ENCODE data around the gene SLC7A4.
"Not testable (repeated sequence)": the region's sequence is repeated elsewhere in the genome, so short reads cannot be mapped to it uniquely, and the experiment has no call there.

Gene SLC7A4

DNA sequence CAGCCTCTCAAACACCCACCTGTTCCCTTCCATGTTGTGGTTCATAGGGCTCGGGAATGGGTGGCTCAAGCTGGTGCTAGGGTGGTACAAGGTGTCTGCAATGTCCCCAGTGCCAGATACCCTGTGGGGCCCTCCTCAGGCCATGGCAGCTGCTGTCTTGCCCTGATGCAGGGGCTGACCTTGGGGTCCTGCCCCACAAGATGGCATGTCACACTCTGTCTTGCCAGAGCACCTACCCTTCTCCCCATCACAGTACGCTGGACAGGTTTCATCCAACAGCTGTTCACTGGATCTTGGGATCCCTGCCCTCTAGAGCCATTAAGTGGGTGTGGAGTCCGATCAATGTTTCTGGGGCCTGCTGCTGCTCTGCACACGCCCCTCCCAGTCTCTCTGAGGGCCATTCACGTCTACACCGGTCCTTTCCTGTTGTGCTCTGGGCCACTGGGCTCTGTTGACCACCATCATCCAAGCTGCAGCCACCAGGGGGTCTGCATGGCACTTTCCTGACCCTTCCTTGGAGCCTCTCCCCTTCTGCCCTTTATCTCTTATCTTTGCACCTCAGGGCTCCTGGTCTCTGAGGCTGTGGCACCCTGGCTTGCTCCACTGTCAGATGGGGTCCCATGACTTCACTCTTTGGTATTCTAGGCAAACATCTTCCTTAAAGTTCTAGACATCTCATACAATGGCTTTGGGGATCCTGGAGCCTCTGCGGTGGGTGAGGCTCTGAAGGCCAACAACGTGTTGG is 20.5 kb upstream of the SLC7A4 start:
- no peak for TF ChIP-seq POLR2A (IDR thresholded peaks at IDR 0.05; ENCODE audit: low read depth, low read length)
- FAIRE-seq (no peak), DNase-seq (ENCODE audit: insufficient read length, low spot score) (no peak)

DNA sequence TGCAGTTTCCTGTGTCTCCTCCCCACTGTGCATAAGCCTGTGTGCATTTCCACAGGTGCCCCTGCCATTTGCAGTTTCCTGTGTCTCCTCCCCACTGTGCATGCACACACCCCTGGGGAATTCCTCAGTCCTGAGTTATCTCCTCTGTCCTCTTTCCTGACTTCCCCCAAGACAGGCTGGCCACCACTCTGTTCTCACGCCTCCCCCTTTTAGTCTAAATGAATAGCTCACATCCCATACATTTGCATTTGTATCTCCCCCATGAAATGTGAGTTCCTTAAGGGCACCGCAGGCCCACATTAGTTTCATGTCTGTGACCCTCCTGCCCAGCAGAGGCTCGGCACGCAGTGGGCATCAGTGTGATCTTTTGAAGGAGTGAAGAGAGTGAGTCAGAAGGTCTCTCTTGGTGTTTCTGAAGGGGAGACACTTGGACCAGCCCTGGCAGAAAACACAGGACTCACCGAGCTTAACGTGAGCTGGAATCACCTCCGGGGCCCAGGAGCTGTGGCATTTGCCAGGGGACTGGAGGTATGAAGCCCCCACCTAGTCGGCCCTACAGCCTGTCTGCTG is 19.6 kb upstream of the SLC7A4 start:
- DNase-seq (ENCODE audit: insufficient read length, low spot score): no peak
- no peak for FAIRE-seq
- TF ChIP-seq POLR2A (IDR thresholded peaks at IDR 0.05; ENCODE audit: low read depth, low read length): no peak

DNA sequence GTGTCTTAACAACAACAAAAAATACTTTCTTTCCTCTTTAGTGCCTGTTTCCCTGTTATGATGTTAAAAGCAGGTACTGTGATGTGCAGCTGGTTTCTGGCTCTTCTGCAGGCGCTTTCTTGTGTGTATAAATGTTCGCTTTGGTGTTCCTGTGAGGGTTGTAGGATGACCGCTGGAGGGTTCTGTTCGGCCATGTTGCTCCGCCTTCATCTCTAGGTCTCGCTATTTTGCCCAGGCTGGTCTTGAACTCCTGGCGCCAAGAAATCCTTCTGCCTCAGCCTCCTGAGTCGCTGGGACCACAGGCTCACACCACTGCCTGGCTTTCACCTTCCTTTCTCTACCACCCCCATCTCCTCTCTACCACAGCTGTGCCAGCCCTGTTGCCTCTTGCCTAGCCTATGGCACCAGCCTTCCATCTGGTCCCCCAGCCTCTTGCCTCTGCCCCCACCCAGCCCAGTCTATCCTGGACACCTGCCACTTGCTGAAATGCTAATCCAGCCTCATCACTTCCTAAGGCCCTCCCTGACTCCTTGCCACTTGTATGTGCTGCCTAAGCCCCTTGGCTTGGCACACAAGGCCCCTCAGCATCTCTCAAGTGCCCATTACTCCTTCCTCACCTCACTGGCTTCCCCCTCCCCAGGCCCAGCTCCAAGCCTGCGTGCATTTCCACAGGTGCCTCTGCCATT is 18.9 kb upstream of the SLC7A4 start:
- no peak for TF ChIP-seq POLR2A (IDR thresholded peaks at IDR 0.05; ENCODE audit: low read depth, low read length)
- DNase-seq (ENCODE audit: insufficient read length, low spot score) (no peak), FAIRE-seq (no peak)

DNA sequence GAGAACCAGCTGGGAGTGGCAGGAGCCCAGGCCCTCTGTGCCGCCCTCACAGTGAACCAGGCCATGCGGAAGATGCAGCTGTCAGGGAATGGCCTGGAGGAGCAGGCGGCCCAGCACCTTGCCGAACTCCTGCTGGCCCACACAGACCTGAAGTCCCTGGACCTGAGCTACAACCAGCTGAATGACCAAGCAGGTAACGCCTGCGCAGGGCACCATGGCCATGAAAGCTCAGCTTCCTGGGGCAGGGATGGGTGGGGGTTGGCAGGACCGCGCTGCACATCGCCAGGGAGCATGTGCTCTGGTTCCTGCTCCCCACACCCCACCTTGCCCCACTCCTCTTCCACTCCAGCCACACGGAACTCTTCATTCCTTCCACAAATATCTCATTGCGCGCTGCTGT is 16.6 kb upstream of the SLC7A4 start:
- DNase-seq (ENCODE audit: insufficient read length, low spot score); FAIRE-seq: not testable (repeated sequence)

DNA sequence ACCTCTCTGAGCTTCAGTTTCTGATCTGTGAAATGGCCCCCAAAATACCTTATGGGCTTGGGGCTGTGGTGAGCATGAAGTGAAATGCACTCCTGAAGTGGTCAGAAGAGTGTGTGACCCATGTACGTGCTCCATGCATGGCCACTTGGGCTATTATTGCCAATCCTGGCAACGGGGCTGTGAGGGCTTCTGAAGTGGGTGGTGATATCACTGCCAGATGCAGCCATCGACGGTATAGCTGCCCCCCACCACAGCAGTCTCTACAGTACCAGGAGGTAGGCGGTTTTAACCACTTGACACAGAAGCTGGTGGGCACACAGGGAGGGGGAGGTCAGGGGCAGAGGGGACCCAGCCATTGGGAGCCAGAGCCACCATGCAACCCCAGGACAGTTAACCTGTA is 16.1 kb upstream of the SLC7A4 start:
- not testable (repeated sequence) for FAIRE-seq; DNase-seq (ENCODE audit: insufficient read length, low spot score)

DNA sequence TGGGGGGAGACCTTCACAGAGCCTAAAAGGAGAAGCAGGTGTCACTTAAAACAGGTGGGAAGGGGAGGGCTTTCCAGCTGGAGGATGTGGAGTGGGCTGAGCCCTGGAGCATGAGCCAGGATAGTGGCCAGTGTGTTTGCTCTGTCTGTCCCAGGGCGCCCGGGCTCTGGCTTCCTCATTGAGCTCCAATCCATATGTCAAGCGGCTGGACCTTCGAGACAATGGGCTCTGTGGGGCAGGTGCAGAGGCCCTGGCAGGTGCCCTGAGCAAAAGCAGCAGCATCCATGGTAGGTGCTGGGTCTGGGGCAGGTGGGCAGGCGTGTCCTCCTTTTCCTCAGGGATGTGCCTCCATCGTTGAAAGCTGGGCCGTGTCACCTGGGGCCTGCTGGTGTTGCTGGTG is 15.4 kb upstream of the SLC7A4 start:
- DNase-seq (ENCODE audit: insufficient read length, low spot score) (no peak), FAIRE-seq (no peak)
- no peak for TF ChIP-seq POLR2A (IDR thresholded peaks at IDR 0.05; ENCODE audit: low read depth, low read length)

DNA sequence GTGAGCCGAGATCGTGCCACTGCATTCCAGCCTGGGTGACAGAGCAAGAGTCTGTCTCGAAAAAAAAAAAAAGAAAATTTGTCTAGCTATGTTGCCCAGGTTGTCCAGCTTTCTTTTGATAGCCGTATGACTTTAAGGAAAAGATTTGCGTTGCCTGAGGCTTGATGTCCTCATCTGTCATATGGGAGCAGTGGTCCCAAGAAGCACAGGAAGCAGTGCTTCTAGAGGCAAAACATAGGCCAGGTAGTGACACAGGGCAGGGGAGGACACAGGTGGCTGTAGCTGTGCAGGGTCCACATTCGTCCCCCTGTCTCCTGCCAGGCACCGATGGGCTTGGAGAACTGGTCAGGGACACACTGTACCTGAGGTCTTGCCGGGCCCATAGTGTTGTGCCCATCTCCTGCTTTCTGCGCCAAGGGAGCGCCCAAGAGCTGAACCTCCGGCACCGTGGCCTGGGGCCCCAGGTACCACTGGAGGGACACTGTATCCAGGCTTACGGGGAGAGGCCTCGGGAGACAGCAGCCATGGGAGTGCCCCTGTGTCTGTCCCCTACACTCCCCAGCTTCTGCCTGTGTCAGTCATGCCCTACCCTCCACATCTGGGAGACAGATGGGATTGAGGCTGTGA is 14.8 kb upstream of the SLC7A4 start:
- FAIRE-seq: no peak
- TF ChIP-seq POLR2A (IDR thresholded peaks at IDR 0.05; ENCODE audit: low read depth, low read length): no peak
- DNase-seq (ENCODE audit: insufficient read length, low spot score): no peak

DNA sequence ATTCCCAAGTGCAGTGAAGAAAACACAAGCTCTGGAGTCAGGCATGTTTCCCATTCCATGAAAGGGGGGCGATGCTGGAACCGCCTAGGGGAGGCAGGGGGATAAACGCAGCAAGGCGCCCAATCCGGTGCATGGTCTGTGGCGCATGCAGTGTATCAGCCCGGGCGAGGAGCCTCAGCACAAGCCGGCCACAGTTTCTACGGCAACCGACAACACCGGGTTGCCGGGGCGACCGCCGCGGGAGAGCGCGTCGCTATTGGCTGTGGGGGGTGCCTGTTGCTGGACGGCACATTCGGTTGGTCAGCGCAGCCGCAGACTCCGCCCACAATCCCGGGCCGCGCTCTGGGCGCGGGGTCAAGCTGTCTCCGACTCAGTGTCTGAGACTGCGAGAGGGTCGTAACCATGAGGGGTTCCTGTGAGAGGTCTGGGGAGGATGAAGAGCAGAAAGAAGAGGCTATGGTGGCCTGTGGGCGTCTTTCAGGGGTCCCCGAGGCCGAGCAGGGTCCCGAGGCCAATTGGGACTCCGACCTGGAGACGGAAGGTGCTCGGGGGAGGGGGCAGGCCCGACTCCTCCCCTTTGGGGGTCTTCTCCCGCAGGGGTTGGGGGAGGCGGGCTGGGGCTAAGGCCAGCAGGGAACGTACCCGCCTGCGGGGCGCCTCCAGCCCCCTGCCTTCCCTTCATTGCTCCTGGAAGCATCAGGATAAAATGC is 13.4 kb upstream of the SLC7A4 start, which contains the start of gene LRRC74B:
Gene LRRC74B (plus strand): TSS at position 362 of the 710 bp plus-strand sequence. CDS start 41 bp downstream, at position 403.
- no peak for TF ChIP-seq POLR2A (IDR thresholded peaks at IDR 0.05; ENCODE audit: low read depth, low read length)
- peak; percentile 84 for DNase-seq (ENCODE audit: insufficient read length, low spot score)
- FAIRE-seq: no peak

DNA sequence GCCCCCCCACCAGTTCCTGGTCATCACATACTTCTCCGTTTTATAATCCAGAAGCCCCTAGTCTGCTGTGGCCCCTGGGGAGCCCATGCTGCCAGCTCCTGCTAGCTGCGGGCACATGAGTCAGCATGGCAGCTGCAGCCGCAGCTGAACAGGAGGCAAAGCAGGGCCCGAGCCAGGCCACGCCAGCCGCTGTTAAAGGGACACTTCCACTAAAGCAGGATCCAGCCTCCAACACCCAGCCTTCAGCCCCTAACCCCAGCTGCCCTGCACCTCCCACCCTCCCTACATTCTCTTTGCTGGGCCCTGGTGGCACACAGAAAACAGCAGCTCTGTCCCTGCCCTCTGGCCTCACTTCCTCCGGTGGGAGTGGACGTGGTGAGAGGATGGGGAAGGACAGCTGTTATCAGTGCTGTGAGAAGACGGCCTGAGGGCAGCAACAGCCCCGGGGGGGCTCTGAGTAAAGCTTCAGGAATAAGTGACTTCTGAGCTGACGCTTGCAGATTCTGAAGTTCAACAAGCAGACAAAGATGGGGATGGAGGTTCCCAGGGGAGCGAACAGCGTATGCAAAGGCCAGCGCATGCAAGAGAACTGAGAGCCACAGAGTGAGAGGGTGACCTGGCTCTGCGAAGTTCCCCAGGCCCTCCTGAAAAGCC is 12.7 kb upstream of the SLC7A4 start:
- FAIRE-seq: no peak
- DNase-seq (ENCODE audit: insufficient read length, low spot score): peak; percentile 31
- TF ChIP-seq POLR2A (IDR thresholded peaks at IDR 0.05; ENCODE audit: low read depth, low read length): peak; percentile 18; the same call in 1 of the 2 replicates

DNA sequence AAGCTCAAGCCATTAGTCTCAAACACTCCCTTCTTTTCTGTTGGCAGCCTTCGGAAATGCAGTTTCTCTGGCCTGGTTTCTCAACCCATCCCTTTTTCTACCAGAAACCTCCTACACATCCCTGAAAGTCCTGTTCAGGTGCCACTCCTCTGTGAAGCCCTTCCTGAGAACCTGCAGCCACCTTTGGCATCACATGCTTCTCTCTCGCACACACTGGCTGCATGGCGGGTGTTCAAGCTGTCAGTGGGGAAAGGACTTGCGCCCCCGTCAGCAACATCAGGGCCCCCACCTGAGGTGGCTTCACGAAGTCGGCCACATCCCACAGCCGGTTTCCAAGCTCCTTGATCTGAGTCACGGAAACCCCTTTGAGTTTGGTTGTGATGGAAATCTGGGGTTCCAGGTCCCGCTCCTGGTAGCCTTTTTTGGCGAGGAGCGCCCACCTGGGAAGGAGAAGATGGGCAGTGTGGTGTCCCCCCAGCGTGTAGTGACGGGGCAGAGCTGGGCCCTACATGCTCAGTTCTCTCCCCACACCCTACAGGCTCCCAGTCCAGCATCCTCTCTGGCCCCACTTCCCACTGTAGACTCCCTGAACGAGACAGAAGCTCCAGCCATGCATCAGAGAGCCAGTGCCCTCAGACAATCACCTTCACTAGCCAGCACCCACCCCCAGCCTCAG is 11.6 kb upstream of the SLC7A4 start:
- no peak for TF ChIP-seq POLR2A (IDR thresholded peaks at IDR 0.05; ENCODE audit: low read depth, low read length)

DNA sequence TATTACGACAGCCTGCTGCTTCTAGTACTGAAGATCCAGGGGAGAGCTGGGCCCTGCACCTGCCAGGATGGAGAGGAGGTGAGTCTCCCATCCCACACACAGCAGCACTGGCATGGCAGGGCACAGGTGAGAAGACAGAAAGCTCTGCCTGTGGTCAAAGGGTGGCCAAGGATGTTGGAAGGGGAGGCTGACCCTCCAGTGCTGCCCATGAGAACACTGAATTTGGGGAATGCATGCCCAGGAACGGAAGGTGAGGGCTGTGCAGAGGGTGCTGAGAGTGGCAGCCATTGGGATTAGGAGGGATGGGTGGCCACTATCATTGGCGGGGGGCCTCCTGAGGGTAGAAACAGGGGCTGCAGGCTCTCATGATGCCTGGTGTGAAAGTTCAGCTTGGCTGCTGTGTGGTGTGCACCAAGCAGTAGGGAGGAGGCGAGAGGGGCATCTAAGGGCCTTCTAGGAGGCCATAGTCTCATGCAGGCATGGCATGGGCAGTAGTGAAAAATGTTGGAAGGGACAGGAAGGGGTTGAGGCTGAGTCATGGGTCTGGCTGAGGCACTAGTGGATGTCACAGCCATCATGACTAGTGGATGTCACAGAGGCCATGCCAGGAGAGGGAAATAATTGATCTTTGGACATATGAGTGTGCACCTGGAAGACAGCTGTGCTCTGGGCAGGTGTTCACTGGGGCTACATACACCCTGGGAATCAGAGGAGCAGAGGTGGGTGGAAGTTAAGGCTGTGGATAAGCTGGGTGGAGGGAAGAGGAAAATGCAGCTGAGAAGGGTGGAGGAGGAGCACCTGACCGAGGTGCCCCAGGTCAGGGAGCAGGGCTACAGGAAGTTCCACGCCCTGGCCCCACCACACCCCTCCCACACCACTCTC is 10.9 kb upstream of the SLC7A4 start:
- DNase-seq (ENCODE audit: insufficient read length, low spot score): no peak
- FAIRE-seq: no peak

More for the DNA sequence above, 11.6 kb upstream of the SLC7A4 start:
- FAIRE-seq (no peak), DNase-seq (ENCODE audit: insufficient read length, low spot score) (no peak)

DNA sequence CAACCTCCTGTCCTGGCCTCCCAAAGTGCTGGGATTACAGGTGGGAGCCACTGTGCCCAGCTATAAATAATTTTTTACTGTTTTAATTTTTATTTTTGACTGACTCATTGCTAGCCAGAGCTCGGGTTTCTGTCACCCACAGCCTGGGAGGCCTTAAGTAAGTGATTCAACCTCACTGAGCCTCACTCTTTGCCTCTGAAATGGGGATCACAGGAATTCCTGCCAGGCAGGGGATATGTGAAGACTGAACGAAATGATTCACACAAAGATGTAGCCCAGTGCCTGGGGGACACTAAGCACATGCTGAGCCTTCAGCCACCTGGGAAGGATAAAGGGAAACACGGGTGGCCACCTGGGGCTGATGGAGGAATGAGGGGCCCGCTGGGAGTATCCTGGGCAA is 9.6 kb upstream of the SLC7A4 start:
- no peak for TF ChIP-seq POLR2A (IDR thresholded peaks at IDR 0.05; ENCODE audit: low read depth, low read length)
- DNase-seq (ENCODE audit: insufficient read length, low spot score) (peak; percentile 46), FAIRE-seq (no peak)

More for the DNA sequence above, 10.9 kb upstream of the SLC7A4 start:
- TF ChIP-seq POLR2A (IDR thresholded peaks at IDR 0.05; ENCODE audit: low read depth, low read length): no peak

DNA sequence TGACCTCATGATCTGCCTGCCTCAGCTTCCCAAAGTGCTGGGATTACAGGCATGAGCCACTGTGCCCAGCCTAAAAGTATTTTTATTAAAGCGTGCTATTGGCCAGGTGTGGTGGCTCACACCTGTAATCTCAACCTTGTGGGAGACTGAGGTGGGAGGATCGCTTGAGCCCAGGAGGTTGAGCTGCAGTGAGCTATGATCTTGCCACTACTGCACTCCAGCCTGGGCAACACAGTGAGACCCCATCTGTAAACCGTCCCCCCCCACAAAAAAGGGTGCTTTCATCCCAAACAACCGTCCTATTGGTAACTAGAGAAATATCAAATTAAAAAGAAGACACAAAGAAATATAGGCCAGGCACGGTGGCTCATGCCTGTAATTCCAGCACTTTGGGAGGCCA is 6.8 kb upstream of the SLC7A4 start:
- FAIRE-seq; DNase-seq (ENCODE audit: insufficient read length, low spot score): not testable (repeated sequence)

Data from H54 (cell line).